Measurements from ENCODE around the gene TC2N.
"Not testable (repeated sequence)": the region's sequence is repeated elsewhere in the genome, so short reads cannot be mapped to it uniquely, and the experiment has no call there.

TC2N gene

DNA sequence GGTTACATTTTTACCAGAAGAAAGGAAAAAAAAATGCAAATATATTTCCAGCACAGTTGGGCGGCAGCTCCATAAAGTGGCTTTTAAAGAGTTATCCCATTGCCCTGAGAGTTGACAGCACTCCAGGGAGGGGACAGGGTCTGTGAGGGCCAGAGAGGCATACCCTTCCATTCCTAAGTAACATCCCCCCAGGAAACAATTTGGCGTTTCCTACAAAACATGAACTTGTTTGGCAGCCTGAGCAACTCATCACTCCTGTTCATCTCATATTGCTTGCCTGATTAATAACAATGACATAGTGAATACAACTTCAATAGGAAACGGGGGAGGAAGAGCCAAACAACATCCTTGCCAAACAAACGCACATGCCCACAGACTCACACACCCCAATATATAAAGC lies 23.3 kb downstream of the TC2N start:
- in situ Hi-C loops (cut with MboI; ENCODE audit: low pct_unique_long_range_greater_than_20kb, low sequenced_read_pairs): no loop called here
- no peak for DNase-seq

DNA sequence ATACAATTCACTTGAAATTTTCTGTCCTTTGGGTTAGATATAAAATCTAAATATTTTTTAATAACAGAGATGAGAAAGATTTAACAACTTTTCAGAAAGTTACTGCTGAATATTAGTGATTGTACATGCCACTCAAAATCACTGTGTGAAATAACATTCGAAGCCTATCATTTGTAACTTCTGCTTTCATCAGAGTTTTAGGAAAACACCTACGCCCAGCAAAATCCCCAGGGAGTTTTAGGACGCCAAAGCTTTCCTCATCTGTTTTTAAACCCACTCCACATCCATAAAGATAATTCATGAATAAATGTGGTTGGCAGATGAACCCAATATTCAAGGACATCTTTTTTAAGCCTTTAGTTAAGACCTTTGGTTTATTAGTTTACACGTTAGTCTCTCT lies 23.9 kb downstream of the TC2N start:
- in situ Hi-C loops (cut with MboI; ENCODE audit: low pct_unique_long_range_greater_than_20kb, low sequenced_read_pairs): no loop called here
- no peak for DNase-seq

DNA sequence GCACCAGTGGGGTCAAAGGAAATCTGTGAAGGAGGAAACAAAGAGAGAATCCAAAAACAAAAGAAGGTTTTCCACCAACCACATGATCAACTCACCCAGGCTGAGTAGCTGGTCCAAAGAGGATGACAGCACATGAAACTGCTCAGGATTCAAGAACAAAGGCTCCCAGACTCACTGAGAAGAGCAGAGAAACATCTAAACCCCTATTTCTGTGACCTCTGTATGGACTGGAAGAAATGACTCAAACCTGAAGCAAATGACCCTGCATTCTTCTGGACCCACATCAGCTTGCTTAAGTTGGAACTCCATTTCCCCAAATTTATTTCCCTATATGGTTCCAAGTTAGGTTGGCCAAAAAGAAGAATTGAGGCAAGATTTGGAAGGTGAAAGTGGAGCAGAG lies 26.3 kb downstream of the TC2N start:
- DNase-seq: no peak
- in situ Hi-C loops (cut with MboI; ENCODE audit: low pct_unique_long_range_greater_than_20kb, low sequenced_read_pairs): no loop called here

DNA sequence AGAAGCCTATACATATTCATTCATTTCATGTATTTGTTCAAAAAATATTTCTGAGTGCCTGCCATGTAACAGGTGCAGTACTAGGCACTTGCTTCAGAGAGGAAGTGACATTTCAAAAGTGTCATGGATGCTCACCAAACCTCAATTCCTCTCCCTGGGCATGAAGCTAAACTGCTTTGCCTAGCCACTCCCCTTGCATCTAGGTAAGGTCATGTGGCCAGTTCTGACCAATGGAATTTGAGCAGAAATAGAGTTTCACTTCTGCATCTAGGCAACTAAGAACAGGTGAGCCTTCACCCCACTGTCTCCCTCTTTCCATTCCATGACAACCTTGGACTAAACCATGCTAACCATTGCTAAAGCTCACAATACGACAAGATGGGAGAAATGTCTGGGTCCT lies 27.6 kb downstream of the TC2N start:
- DNase-seq: no peak
- in situ Hi-C loops (cut with MboI; ENCODE audit: low pct_unique_long_range_greater_than_20kb, low sequenced_read_pairs): no loop called here

DNA sequence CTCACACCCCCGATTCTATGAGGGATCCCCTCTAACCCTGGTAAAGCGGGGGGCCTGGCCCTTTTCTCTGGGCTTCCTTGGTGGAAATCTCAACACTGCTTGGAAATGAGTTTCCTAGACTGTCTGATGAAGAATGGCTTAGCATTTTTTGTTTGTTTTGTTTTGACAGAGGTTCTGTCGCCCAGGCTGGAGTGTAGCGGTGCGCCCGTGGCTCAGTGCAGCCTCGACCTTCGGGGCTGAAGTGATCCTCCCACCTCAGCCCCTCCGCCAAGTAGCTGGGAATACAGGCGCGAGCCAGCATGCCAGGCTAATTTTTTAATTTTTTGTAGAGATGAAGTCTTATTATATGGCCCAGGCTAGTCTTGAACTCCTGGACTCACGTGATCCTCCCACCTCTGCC lies 30.3 kb downstream of the TC2N start:
- in situ Hi-C loops (cut with MboI; ENCODE audit: low pct_unique_long_range_greater_than_20kb, low sequenced_read_pairs): no loop called here
- no peak for DNase-seq

DNA sequence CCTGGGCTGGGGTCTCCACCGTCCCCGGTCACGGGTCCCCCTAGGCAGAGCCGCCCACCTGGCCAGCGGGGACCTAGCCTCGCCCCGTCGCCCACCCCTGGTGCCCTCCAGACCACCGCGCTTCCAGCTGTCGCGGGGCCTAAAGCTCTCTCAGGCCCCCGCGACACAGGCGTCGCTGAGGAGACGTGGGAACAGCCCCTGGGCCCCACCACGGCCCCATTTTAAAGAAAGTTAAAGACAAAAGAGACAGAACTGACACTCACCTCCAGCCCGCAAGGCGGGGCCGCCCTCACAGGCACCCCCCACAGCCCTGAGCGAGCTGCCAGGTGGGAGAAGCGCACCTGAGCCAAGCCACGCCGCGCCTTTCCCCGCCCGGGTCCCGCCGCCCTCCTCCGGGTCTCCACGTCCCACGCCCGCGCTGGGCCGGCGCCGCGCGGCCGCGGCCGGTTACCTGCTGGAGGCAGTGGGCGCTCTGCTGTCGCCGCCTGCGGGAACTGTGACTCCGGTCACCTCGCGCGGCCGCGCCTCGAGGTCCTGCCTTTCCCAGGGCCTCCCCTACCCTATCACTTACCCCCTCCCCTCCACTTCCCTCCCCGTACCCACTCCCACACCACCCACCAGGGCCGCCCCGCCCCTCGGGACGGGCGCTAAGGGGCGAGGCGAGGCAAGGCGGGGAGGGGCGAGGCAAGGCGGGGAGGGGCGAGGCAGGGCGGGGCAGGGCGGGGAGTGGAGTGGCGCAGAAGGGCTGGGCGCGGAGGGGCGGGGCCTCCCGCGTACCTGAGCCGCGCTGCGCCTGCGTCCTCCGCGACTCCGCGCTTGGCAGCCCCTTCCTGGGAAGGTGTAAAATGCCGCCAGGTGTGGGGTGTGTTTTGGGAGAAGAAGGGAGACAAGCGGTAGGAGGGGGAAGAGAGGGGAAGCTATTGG lies 31.2 kb downstream of the TC2N start:
- peak; percentile 25 for DNase-seq
- in situ Hi-C loops (cut with MboI; ENCODE audit: low pct_unique_long_range_greater_than_20kb, low sequenced_read_pairs): no loop called here

DNA sequence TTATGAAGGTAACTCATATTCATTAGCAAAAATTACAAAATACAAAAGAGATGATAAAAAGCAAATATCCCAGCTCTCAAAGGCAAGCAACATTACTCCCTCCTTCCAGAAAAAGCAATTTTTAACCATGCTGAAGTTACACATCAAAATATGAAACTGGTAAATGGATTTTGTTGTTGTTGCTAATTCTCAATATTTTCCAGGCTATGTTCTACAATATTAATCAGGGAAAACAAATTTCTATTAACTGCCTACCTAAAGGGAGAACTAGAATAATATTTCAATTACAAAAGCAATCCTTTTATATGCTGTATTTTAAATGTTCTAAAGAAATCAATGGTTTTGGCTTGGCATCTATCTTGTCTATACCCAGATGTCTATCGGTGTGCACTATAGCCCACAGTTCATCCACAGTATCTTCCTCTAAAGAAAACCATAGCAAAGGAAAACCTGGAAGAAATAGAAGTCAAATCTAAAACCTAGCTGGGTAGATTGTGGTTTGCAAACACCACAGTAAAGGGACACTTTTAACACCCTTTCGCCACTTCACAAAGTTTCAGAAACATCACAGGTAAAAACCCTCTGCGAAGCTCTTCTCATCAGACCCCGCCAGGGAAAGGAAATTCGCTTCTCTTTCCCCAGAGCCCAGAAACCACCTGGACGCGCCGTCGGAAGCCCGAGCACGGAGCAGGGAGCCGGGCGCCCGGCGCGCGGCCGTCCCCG lies 32.0 kb downstream of the TC2N start:
- in situ Hi-C loops (cut with MboI; ENCODE audit: low pct_unique_long_range_greater_than_20kb, low sequenced_read_pairs): no loop called here
- no peak for DNase-seq

DNA sequence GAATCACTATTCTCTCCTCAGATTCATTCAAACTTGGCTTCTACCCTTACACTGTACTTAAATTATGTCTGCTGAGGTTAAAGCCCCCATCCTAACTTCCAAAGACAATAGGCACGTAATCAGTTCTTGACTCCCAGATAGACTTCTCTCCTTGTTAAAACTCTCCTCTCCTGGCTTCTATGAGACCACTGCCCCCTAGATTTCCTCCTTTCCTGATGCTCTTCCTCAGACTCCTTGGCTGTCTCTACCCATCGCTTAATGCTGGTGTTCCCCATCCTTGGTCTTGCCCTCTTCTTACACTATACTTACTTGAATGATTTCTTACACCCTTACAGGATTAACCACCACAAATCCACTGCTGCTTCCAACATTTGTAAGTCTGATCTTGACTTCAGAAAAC lies 32.8 kb downstream of the TC2N start:
- in situ Hi-C loops (cut with MboI; ENCODE audit: low pct_unique_long_range_greater_than_20kb, low sequenced_read_pairs): no loop called here
- DNase-seq: no peak

DNA sequence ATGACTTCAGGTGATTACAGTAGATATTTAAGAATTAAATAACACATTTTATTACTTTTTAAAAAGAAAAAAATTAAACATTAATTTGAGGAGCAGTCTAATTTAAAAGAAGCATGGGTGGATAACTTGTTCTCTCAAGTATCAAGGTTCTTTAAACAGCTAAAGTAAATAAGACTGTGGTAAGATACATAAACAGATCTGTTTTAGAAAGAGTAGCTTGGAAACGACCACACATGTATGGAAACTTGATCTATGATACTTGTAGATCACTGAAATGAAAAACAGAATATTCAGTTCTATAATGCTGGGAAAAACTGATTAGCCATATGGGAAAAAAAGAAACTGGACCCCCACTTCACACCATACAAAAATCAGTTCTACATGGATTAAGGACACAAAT lies 36.0 kb downstream of the TC2N start:
- in situ Hi-C loops (cut with MboI; ENCODE audit: low pct_unique_long_range_greater_than_20kb, low sequenced_read_pairs): no loop called here
- no peak for DNase-seq

DNA sequence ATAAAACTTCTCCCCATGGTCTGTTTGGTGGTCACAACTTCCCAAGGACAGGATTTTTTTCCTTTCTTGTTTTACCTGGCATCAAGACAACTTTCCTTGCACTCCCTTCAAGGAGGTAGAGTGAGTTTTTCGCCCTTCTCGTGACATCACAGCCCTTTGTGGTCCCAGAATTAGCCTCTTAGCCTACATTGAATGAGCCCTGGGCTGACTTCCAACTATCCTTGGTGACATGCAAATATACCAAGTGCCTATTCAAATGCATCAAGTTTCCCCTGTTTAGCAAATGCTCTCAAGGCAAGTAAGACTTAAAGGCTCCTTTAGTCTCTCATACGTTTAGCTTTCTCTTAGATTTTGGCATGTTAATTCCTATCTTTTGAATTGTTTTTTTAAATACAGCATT lies 36.6 kb downstream of the TC2N start:
- DNase-seq: no peak
- in situ Hi-C loops (cut with MboI; ENCODE audit: low pct_unique_long_range_greater_than_20kb, low sequenced_read_pairs): no loop called here

DNA sequence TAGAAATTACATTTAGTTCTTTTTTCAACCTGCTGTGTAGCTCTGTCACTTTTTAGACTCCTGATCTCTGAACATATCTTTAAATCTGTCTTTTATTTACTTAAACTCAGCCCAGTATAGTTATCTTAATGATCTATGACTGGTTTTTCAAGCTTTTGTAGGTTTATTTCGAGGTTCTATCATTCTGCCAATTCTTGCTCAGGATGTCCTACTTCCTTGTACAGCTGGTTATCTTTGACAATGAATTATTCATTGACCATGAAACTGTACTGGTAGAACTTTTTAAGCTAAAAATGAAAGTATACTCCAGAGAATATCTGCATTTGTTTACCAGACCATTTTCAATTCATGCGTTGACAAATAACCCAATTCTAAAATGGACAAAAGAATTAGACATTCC lies 37.8 kb downstream of the TC2N start:
- in situ Hi-C loops (cut with MboI; ENCODE audit: low pct_unique_long_range_greater_than_20kb, low sequenced_read_pairs): no loop called here
- DNase-seq: no peak

DNA sequence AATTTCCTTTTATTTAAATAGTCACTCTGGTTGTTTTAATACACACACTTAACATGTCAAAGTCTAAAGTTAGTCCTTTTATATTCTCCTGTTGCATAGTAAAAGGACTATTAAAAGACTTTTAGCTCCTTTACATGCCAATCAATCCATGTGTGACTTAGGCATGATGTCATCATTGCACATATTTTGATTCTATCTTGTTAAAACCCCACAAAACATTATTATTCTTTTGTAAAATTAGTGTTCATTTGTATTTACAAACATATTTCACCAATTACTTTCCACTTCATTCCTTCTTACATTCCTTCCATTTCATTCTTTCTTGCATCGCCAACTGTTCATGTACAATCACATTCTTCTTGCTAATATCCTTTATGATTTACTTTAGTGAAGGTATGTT lies 39.6 kb downstream of the TC2N start:
- in situ Hi-C loops (cut with MboI; ENCODE audit: low pct_unique_long_range_greater_than_20kb, low sequenced_read_pairs): no loop called here
- no peak for DNase-seq

DNA sequence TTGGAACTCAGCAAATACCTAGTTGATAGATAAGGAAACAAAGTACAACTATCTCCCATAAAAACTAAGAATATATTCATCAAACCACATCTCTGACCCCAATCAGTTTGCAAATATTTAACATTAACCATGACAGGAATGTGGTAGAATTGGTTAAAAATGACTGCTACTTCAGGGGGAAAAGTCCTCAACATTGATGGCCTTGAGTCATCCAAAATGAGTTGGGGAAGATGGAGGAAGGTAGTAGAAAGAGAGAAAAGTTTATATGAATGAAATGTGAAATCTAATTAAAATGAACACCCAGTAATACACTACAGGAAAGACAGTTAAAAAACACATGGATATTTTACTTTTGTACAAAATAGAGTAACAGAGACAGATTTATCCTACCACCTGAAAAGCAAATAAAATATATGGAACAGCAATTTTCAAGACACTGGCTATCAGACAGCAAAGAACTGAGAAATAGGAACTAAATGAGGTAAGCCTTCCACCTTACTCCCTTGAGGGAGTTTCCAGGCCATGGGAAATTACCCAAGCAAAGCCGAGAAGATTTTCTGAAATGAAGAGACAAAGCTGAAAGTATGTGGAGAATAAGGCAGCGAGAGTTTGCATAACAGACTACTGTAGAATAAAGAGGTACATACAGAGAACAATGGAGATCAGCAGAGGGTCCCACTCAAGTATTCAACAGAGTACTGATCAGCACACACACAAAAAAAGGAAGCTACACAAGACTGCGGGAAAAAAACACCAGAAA lies 49.6 kb downstream of the TC2N start:
- in situ Hi-C loops (cut with MboI; ENCODE audit: low pct_unique_long_range_greater_than_20kb, low sequenced_read_pairs): no loop called here
- no peak for DNase-seq

DNA sequence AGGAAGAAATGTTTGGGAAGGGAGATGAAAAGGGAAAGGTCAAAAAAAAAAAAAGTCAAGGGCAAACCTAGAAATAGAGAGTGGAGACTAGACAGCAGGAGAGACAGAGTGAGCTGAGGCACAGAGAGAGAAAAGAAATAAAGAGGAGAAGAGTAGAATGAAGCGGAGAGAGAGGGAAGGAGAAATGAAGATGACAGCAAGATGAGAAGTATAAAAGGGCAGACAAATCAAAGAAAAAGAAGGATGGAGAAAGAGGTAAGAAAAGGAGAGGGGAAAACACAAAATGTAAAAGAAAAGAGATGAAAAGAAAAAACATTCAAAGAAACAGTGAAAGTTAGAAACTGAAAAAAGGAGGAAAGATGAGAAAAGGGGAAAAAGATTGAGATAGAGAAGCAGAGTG lies 53.0 kb downstream of the TC2N start:
- DNase-seq: no peak
- in situ Hi-C loops (cut with MboI; ENCODE audit: low pct_unique_long_range_greater_than_20kb, low sequenced_read_pairs): no loop called here

DNA sequence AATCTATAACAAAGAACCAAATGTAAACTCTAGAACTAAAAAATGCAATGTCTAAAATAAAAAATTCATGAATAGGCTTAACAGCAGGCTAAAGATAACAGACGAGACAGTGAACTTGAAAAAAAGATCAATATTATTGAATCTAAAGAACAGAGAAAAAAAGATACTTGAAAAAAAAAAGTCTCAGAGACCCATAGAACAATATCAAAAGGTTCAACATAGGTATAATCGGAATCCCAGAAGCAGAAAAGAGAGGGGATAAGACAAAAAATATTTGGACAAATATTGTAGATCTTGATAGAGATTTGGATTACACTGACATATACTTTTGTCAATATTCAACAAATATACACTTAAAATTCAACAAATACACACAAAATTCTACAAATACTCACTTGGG lies 56.6 kb downstream of the TC2N start:
- in situ Hi-C loops (cut with MboI; ENCODE audit: low pct_unique_long_range_greater_than_20kb, low sequenced_read_pairs): no loop called here
- DNase-seq: no peak

DNA sequence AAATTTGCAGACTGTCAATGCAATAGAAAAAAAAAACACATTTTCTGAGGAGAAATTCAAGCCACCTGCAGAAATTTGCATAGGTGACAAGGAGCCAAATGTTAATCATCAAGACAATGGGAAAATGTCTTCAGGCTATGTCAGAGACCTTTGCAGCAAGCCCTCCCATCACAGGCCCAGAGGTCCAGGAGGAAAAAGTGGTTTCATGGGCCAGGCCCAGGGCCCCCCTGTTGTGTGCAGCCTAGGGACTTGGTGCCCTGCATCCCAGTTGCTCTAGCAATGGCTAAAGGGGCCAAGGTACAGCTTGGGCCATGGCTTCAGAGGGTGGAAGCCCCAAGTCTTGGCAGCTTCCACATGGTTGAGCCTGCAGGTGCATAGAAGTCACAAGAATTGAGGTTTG lies 60.6 kb downstream of the TC2N start:
- DNase-seq: no peak
- in situ Hi-C loops (cut with MboI; ENCODE audit: low pct_unique_long_range_greater_than_20kb, low sequenced_read_pairs): no loop called here

DNA sequence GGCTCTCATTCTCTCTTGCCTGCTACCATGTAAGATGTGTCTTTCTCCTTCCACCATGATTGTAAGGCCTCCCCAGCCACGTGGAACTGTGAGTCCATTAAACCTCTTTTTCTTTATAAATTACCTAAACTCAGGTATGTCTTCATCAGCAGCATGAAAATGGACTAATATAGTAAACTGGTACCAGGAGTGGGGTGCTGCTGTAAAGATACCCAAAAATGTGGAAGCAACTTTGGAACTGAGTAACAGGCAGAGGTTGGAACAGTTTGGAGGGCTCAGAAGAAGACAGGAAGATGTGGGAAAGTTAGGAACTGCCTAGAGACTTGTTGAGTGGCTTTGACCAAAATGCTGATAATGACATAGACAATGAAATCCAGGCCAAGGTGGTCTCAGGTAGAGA lies 61.2 kb downstream of the TC2N start:
- DNase-seq; in situ Hi-C loops (cut with MboI; ENCODE audit: low pct_unique_long_range_greater_than_20kb, low sequenced_read_pairs): not testable (repeated sequence)

DNA sequence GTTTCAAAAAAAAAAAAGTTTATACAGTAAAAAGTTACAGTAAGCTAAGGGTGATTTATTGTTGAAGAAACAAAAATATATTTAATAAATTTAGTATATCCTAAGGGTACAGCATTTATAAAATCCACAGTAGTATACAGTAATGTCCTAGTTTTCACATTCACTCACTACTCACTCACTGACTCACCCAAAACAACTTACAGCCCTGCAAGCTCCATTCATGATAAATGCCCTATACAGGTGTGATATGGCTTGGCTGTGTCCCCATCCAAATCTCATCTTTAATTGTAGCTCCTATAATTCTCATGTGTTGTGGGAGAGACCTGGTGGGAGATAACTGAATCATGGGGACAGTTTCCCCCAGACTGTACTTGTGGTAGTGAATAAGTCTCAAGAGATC lies 61.7 kb downstream of the TC2N start:
- DNase-seq: no peak
- in situ Hi-C loops (cut with MboI; ENCODE audit: low pct_unique_long_range_greater_than_20kb, low sequenced_read_pairs): no loop called here

DNA sequence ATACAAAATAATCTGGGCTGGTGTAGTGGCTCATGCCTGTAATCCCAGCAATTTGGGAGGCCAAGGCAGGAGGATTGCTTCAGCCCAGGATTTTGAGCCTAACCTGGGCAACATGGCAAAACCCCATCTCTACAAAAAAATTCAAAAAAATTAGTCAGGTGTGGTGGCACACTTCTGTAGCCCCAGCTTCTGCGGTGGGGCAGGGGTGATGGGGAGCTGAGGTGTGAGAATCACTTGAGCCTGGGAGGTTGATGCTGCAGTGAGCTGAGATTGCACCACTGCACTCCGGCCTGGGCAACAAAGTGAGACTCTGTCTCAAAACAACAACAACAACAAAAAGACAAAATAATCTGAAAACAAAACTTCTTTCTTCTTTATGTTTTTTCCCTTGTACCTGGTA lies 66.0 kb downstream of the TC2N start:
- in situ Hi-C loops (cut with MboI; ENCODE audit: low pct_unique_long_range_greater_than_20kb, low sequenced_read_pairs): no loop called here

More for the DNA sequence above, 66.0 kb downstream of the TC2N start:
- DNase-seq: no peak

All from KBM-7 (cell line).